CD4-positive, alpha-beta T cell treated with Interleukin-12 subunit alpha and Interleukin-12 subunit beta, for 1 hour (primary cell): ENCODE results near the gene SYMPK.
"Not testable (repeated sequence)": the region's sequence is repeated elsewhere in the genome, so short reads cannot be mapped to it uniquely, and the experiment has no call there.

Experiments used
- DNase-seq: peaks from one replicate; pipeline ENCODE4 v3.0.0-alpha.2; 2020

The SYMPK gene

DNA sequence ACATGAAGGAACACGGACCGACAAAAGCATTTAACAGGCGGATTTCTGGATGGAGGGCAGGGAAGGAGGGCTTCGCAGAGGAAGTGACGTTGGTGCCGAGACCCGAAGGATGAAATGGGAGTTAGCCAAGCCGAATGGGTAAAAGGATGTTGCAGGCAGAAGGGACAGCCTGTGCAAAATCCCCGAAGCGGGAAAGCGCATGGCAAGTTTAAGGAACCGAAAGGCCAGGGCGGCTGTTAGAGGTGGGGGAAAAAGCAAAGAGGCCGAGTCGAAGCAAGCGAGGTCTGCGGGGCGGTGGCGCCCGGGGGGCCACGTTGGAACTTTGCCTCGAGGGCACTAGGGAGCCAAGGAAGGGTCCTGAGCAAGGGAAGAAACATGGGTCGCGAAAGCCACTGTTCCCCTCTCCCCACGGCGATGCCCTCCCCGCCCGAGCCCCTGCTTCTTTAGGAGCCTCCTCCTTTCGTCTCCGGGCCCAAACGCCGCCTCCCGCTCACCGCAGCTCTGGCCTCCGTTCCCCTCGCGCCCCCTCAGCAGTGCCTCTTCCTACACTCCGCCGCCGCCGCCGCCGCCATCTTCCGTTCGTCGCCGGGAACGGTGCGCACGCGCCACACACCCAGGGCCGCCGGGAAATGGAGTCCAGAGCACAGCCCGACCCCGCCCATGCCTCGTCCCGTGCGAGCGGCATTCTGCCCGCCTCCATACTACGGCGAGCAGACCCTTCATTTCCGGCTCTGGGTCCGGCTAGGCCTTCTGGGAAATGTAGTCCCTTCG is at the start of gene SYMPK:
Gene SYMPK, minus strand, starts transcription at position 584 of the 771 bp plus-strand sequence. CDS start 8,652 bp downstream, outside the sequence.
- peak; percentile 99 for DNase-seq

DNA sequence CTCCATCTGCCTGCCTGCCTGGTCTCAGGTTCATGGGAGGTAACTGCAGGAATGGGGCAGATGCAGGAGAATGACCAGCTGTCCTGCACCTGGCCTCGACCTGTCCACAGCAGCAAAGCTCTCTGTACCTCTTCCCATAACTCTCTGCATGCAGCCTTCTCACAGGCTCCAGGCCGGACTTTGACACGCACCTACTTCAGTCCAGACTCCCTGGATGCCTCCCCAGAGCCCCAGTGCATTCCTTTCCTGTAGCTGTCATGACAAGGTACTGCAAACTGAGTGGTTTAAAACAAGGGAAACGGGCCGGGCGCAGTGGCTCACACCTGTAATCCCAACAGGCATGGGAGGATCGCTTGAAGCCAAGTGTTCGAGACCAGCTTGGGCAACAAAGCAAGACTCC is 48.3 kb upstream of the SYMPK start:
- no peak for DNase-seq

DNA sequence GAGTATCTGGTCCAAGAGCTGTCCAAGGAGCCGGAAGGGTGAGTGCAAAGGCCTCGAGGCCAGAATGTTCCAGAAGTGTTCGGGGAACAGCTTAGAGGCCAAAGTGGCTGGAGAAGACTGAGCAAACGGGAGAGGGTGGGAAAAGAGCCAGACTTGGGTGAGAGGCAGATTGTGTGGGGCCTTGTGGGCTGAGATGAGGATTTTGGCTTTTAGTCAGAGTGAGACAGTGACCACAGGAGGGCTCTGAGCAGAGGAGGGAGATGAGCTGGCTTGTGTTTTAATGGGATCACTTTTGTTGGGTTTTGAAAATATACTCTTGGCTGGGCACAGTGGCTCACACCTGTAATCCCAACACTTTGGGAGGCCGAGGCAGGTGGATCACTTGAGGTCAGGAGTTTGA is 46.0 kb upstream of the SYMPK start:
- no peak for DNase-seq

DNA sequence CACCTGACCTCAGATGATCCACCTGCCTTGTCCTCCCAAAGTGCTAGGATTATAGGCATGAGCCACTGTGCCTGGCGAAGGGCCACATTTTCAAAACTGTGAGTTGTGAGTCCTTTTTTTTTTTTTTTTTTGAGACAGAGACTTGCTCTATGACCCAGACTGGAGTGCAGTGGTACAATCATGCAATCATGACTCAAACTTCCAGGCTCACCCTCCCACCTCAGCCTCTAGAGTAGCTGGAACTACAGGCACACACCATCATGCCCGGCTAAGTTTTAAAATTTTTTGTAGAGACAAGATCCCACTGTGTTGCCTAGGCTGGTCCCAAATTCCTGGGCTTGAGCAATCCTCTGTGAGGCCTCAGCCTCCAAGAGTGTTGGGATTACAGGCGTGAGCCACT is 43.3 kb upstream of the SYMPK start:
- no peak for DNase-seq

DNA sequence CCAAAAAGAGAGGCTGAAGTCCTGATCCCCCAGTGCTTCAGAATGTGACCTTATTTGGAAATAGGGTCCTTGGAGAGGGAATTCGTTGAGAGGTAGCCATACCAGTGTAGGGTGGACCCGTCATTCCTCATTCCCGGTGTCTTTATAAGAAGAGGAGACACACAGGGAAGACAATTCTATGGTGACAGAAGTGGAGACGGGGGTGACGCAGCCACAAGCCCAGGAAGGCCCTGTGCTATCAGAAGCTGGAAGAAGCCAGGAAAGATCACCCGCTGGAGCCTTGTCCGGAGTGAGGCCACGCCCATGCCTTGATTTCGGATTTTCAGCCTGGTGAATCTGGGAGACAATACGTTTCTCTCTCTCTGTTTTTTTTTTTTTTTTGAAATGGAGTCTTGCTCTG is 42.1 kb upstream of the SYMPK start:
- DNase-seq: no peak

DNA sequence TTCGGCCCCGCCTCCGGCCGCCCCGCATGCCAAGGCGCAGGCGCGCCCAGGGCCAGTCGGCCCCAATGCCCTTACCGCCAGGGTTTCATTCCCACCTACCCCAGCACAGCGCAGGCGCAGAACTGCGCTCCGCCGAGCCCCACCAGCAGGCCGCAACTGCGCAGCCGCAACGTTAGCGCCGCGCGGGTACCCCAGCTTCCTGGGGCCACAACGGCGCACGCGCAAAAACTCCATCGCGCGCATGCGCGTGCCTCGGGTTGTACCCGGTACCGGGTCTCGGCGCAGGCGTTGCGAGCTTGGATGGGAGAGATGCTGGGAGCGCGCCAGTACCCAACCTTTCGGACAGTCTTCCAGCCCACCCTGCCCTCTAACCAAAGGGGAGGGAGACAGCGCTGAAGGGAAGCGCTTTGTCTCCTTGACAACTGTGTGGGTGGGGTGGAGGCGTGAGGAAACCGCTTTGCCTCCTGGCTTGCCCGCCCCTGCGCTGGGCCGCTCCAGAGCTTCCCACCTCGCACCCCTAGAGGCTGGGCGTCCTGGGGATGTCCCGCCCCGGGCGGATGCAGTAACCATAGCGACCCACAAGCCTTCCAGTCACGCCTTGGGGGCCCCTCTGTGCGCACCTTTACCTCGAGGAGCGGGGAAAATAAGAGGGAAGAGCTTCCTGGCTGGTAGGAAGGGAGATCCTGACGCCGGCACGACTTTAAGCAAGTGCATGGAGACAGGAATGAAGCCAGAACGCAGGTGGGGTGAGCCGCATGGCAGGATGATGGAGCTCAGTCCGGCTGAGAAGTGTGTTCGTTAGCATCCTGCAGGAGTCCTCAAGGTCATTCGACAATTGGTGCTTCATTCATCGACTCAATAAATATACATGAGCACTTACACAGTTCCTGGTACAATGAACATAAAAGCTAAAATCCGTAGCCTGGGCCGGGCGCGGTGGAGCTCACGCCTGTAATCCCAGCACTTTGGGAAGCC is 40.0 kb upstream of the SYMPK start:
- peak; percentile 99 for DNase-seq

DNA sequence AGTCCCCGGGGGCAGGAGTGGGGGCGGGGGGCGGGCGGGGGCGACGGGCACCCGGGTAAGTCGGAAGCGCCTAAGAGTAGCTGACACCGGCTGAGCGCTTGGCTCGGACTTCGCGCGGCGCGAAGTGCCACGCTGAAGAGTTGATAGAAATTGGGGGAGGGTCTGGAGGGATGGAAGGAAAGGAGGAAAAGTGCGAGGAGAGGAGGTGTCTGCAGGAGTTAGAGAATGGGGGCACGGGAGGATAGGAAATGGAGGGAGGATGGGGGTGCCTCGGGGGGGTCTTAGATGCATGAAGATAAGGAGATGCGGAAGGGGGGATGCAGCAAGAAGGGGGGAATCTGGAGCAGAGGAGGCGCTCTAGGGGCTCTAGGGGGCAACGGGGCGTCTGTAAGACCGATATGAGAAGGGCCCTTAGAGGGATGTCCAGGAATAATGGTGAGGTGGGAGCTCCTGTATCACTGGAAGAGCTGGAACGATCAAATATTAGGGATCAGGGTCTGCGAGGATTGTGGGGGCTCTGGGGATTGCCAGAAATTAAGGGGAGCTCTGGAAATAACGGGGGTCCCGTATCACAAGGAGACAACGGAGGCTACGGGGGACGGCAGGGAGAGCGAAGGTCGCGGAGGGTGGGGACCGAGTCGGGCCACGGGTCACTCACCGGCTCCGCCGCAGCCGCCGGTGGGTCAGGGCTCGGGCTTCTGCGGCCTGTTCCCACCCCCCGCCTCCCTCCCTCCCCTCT is 39.1 kb upstream of the SYMPK start, which contains the start of gene MYPOP:
Gene MYPOP, minus strand, starts transcription at position 702 of the 739 bp plus-strand sequence. CDS start 840 bp downstream, outside the sequence.
- DNase-seq: peak; percentile 7

DNA sequence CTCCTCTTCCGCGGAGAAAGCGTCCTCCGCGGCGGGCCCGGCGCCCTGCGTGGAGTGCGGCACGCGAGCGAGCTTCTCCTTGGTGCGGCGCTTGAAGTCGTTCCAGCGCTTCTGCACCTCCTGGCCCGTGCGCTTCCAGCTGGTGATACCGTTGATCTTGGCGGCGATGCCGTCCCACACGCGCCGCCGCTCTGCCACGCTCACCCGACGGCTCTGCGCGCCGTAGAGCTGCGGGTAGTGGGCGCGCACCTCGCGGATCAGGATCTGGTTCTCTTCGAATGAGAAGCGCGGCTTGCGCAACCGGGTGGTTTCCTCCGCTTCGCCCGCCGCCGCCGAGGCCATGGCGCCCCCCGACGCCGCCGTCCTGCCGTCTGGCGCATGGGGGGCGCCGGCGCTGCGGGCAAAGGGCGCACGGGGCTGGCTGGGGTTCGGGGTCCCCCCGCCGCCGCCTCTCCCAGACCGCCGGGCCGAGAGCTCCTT is 38.5 kb upstream of the SYMPK start:
- peak; percentile 46 for DNase-seq

DNA sequence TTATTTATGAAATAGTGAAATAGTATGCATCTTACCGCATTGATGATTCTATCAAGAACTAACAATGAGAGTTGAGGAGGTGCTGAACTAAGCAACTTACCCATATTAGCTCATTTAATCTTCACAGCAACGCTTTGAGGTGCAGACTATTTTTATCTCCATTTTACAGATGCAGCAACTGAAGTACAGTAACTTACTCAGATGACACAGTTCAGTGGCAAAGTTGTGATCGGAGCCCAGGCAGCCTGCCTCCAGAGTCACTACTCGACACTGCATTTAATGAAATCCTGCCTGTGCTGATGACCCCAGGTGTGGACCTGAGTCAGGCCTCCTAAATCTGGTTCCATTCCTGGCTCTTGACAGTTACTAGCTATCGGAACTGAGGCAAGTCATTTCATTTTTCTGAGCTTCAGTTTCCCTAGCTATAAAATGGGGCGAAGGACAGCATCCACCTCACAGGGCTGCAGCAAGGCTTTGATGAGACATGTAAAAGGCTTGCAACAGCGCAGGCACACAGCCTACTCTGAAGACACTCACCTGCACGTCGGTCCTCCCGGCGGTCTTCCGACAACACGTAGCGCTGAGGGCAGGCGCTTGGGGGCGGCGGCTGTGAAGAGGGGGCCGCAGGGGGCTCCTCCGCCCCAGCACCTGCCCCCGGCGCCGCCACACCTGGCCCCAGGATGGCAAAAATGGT is 37.9 kb upstream of the SYMPK start:
- DNase-seq: no peak

DNA sequence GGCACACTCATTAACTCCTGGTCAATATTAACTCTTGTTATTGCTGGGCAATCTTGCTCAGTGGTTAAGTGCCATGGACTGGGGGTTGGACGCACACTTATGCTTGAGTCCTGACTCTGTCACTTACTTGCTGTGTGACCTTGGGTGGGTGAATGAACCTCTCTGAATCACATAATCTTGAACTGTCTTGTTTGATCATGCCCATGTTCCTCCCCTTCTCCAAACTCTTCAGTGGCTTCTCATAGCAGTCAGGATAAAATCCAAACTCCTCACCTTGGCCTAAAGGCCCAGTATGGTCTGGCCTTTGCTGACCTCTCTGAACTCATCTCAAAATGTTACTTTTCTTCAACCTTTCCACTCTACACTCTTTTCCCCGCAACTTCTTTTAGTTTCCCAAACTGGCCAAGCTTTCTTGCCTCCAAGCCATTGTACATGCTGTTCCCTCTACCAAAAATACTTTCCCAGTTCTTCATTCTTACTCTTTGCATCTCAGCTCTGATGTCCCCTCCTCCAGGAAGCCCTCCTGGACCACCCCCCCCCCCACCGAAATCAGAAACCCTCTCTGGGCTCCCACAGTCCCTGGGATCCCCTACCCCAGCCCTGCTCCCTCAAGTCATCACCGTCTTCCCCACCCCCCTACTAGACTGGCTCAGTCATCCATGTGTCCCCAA is 37.1 kb upstream of the SYMPK start:
- DNase-seq: no peak

DNA sequence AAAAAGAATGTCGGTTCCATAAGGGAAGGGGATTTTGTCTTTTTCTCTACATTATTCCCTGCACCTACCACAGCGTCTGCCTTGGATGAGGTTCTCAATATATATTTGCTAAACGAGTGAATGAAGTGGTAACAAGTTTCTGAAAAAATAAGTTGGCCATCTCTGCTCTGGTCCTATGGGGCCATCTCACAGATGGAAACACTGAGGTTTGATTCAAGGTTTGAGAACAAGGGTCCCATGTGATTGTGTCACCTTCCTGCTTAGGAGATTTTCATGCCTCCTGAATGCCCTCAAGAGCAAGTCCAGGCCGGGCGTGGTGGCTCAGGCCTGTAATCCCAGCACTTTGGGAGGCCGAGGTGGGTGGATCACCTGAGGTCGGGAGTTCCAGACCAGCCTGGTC is 36.3 kb upstream of the SYMPK start:
- DNase-seq: no peak

DNA sequence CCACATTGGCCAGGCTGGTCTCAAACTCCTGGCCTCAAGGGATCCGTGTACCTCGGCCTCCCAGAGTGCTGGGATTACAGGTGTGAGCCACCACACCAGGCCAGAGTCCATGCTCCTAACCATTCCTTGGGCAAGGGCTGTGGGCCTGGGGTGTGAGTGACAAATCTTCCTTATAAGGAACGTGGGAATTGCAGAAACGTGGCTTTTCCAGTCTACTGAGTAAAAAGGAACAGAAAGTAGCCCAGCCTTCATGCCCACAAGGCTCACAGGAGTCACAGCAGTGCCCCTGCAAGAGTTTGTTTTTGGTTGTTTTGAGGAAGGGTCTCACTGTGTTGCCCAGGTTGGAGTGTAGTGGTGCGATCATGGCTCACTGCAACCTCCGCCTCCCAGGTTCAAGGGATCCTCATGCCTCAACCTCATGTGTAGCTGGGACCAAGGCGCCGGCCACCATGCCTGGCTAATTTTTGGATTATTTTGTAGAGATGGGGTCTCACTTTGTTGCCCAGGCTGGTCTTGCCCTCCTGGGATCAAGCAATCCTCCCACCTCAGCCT is 34.4 kb upstream of the SYMPK start:
- DNase-seq: no peak

DNA sequence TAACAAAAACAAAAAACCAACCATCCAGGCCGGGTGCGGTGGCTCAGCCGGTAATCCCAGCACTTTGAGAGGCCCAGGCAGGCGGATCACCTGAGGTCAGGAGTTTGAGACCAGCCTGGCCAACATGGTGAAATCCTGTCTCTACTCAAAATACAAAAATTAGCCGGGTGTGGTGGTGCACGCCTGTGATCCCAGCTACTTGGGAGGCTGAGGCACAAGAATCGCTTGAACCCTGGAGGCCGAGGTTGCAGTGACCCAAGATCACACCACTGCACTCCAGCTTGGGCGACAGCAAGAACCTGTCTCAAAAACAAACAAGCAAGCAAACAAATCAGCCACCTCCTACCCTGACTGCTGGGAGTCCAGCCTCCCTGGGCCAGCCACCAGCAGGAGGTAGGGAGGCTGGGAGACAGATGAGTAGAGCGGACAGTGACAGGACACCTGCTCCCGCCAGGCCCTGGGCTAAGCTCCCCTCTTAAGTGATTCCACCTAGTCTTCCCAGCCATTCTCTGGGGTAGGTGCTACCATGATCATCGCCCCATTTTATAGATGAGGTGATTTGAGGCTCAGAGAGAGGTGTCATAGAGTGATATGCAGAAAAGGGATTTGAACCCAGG is 33.1 kb upstream of the SYMPK start:
- DNase-seq: not testable (repeated sequence)

DNA sequence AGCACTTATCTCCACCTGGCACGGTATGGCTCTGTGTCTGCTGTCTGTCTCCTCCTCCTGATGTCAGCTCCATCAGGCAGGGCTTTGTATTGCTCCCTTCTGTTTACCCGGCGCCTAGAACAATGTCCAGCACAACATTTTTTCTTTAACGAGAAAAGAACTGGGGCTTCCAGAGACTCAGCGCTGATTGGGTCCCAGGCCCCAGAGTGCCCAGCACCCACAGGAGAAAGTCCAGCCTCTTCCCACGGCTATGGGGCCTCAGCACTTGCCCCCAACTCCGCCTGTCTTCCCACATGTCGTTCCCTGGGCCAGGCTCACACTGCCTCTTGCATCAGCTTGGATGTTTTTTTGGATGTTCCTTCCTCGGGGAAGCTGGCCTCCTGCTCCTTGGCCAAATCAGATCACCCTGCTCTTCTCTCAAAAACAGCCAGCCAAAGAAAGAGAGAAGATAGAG is 32.6 kb upstream of the SYMPK start:
- DNase-seq: no peak

DNA sequence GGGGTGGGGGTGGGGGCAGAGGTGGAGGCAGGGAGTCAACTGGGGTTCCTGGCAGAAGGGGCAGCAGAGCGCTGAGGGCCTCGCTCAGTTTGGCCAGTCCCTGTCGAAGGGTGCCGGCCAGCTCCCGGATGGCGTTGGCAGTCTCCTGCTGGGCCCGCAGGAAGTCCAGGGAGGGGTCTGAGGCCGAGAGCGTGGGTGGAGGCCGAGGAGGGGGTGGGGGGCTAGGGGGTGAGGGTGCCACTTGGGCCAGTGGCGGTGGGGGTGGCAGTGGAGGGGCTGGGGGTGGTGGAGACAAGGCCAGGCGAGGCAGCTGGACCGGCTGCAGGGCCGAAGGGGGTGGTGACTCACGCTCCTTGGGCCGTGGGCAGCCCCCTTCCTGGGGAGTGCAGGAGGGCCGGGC is 27.9 kb upstream of the SYMPK start:
- no peak for DNase-seq

DNA sequence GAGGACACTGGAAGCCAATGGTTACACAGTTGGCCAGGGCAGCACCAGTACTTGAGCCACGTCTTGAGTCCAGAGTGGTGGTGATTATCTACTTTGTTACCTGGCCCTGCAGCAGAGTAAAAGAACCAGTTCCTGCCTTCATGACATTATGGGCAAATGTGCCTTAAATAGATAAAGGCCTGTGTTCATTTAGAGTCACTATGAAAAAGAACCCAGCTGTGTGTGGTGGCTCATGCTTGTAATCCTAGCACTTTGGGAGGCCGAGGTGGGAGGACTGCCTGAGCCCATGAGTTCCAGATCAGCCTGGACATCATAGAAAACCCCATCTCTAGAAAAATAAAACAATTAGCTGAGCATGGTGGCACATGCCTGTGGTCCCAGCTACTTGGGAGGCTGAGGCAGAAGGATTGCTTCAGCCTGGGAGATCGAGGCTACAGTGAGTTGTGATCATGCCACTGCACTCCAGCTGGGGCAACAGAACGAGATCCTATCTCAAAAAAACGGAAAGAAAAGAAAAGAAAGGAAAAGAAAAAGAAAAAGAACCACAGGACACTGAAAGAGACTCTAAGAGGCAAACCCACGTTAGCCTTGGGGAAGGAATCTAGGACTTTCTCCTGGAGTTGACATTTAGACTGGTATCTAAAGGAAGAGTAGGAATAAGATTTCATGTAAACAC is 26.4 kb upstream of the SYMPK start:
- no peak for DNase-seq

DNA sequence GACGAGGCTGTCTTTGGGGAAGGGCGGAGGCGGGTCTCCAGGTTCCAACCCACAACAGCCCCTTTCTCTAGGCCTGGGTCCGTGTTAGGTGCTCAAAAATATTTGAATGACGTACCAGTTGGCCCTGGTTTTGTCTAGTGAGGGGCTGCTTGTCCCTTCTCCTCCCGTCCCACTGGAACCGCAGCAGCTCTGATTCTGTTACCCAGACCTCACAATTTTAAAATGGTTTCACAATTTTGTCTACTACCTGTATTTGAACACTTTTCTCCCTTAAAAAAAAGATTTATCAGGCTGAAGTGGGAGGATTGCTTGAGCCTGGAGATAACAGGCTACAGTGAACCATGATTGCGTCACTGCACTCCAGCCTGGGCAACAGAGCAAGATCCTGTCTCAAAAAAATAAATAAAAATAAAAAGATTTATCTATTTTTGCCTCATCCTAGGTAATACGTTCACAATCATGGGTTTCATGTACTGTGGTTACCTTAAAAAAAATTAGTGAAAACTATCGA is 24.3 kb upstream of the SYMPK start:
- no peak for DNase-seq

DNA sequence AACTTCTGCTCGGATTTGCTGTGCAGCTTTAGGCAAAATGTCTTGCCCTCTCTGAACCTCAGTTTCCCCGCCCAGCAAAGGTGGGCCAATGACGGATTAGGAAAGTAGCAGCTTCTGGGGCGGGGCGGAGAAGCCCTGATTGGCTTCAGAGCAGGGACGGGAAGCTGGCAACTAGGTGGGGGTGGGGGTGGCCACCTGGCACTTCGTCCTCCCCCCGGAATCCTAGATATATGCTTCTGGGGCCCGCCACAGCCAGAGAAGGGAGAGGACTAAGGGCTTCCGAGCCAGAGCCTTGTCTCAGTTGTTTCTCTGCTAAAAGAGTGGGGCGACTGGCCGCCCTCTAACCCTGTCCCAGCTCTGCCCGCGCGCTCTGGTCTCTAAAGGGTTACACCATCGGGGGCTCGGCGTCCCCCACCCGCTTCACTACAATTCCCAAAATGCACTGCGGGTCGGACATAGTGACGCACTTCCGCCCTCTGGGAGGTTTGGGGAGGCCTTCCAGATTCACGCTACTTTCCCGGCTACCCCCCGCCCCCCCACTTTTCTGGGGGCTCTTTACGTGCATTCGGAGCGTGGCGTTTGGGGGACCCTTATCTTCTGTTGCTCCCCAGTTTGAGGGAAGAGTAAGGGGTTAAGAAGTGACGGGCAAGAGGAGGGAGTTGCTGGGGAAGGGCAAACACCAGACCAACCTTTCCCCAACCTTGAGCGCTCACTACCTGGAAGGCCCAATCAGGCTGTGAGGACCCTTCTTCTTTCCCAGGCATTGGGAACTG is 23.7 kb upstream of the SYMPK start:
- DNase-seq: peak; percentile 93
